ENCODE measurements around the gene NAA10. TPM values are rescaled to one million over a fixed set of nuclear protein-coding genes. Genes with fewer than 3 reads are reported as not detected.

The NAA10 gene
- total RNA-seq, 1 donor from 2014 or later, result 109 TPM

DNA sequence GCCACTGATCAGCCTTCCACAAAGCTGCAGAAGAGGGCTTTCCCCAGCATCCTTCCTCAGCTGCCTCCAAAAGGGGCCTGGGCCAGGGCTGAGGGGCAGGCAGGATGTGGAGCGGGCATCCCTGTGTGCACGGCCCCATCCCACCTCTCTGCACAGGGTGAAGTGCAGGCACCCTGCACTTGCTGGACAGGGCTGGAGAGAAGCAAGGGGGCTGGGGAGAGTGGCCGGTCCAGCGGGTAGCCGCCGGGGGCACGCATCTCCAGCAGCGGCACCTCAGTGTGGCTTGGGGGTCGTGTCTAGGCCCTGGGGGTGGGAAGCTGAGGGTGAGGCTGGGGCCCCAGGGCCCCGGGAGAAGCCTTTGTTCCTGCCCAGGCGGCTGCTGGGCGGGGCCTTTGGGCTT, 27.4 kb downstream of the NAA10 start:
- ChIA-PET POLR2A (interaction anchor here (1.1 to 5.2 kb wide), 4 partner anchors 18 to 148 kb away, joined by 3 to 25 read pairs (median 4); partner anchors contain the start of genes ARHGAP4, IDH3G and SSR4), CTCF (no interaction called here)
- Mint-ChIP-seq H3K9me3 (no peaks in the 10 kb centered on the region), H3K4me1 (peaks cover 24% of the 10 kb centered on the region), H3K27me3 (no peaks in the 10 kb centered on the region), H3K36me3 (ENCODE audit: low read depth) (peaks cover 18% of the 10 kb centered on the region), H3K4me3 (no peak overlapping the region), H3K27ac (no peak overlapping the region)
- intact Hi-C loops (cut with micrococcal nuclease), result no loop called here
- TF ChIP-seq, protein P1, sequence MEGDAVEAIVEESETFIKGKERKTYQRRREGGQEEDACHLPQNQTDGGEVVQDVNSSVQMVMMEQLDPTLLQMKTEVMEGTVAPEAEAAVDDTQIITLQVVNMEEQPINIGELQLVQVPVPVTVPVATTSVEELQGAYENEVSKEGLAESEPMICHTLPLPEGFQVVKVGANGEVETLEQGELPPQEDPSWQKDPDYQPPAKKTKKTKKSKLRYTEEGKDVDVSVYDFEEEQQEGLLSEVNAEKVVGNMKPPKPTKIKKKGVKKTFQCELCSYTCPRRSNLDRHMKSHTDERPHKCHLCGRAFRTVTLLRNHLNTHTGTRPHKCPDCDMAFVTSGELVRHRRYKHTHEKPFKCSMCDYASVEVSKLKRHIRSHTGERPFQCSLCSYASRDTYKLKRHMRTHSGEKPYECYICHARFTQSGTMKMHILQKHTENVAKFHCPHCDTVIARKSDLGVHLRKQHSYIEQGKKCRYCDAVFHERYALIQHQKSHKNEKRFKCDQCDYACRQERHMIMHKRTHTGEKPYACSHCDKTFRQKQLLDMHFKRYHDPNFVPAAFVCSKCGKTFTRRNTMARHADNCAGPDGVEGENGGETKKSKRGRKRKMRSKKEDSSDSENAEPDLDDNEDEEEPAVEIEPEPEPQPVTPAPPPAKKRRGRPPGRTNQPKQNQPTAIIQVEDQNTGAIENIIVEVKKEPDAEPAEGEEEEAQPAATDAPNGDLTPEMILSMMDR (IDR thresholded peaks at IDR 0.05), result no peak
- ATAC-seq (ENCODE audit: low read depth), result no peak
- no peak for DNase-seq

DNA sequence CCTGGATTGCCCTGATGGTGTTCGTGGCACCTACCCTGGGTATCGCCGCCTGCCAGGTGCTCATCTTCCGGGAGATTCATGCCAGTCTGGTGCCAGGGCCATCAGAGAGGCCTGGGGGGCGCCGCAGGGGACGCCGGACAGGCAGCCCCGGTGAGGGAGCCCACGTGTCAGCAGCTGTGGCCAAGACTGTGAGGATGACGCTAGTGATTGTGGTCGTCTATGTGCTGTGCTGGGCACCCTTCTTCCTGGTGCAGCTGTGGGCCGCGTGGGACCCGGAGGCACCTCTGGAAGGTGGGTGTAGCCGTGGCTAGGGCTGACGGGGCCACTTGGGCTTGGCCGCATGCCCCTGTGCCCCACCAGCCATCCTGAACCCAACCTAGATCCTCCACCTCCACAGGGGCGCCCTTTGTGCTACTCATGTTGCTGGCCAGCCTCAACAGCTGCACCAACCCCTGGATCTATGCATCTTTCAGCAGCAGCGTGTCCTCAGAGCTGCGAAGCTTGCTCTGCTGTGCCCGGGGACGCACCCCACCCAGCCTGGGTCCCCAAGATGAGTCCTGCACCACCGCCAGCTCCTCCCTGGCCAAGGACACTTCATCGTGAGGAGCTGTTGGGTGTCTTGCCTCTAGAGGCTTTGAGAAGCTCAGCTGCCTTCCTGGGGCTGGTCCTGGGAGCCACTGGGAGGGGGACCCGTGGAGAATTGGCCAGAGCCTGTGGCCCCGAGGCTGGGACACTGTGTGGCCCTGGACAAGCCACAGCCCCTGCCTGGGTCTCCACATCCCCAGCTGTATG, 28.5 kb downstream of the NAA10 start:
- POLR2A ChIA-PET, result interaction anchor here (0.7 to 5.2 kb wide), 4 partner anchors 17 to 112 kb away, joined by 3 to 25 read pairs (median 4); partner anchors contain the start of genes ARHGAP4, IDH3G and SSR4
- no peaks in the 10 kb centered on the region for H3K9me3 Mint-ChIP-seq
- H3K4me3 Mint-ChIP-seq, result no peak overlapping the region
- peaks cover 35% of the 10 kb centered on the region for H3K4me1 Mint-ChIP-seq
- peaks cover 11% of the 10 kb centered on the region for H3K36me3 Mint-ChIP-seq (ENCODE audit: low read depth)
- ATAC-seq (ENCODE audit: low read depth) (no peak), DNase-seq (no peak)
- CTCF ChIA-PET, result interaction anchor here (1.0 kb wide), 1 partner anchor 17 kb away, joined by 6 read pairs; no protein-coding TSS in a partner anchor
- peak overlapping the region; percentile 30 for H3K27ac Mint-ChIP-seq
- intact Hi-C loops (cut with micrococcal nuclease), result no loop called here
- TF ChIP-seq, protein P1 (IDR thresholded peaks at IDR 0.05), result no peak
- no peaks in the 10 kb centered on the region for H3K27me3 Mint-ChIP-seq

DNA sequence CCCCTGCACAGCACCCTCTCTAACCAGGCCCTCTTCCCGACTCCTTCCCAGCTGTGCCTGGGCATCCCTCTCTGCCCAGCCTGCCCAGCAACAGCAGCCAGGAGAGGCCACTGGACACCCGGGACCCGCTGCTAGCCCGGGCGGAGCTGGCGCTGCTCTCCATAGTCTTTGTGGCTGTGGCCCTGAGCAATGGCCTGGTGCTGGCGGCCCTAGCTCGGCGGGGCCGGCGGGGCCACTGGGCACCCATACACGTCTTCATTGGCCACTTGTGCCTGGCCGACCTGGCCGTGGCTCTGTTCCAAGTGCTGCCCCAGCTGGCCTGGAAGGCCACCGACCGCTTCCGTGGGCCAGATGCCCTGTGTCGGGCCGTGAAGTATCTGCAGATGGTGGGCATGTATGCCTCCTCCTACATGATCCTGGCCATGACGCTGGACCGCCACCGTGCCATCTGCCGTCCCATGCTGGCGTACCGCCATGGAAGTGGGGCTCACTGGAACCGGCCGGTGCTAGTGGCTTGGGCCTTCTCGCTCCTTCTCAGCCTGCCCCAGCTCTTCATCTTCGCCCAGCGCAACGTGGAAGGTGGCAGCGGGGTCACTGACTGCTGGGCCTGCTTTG, 29.2 kb downstream of the NAA10 start:
- CTCF ChIA-PET, result no interaction called here
- intact Hi-C loops (cut with micrococcal nuclease), result no loop called here
- peaks cover 42% of the 10 kb centered on the region for H3K4me1 Mint-ChIP-seq

DNA sequence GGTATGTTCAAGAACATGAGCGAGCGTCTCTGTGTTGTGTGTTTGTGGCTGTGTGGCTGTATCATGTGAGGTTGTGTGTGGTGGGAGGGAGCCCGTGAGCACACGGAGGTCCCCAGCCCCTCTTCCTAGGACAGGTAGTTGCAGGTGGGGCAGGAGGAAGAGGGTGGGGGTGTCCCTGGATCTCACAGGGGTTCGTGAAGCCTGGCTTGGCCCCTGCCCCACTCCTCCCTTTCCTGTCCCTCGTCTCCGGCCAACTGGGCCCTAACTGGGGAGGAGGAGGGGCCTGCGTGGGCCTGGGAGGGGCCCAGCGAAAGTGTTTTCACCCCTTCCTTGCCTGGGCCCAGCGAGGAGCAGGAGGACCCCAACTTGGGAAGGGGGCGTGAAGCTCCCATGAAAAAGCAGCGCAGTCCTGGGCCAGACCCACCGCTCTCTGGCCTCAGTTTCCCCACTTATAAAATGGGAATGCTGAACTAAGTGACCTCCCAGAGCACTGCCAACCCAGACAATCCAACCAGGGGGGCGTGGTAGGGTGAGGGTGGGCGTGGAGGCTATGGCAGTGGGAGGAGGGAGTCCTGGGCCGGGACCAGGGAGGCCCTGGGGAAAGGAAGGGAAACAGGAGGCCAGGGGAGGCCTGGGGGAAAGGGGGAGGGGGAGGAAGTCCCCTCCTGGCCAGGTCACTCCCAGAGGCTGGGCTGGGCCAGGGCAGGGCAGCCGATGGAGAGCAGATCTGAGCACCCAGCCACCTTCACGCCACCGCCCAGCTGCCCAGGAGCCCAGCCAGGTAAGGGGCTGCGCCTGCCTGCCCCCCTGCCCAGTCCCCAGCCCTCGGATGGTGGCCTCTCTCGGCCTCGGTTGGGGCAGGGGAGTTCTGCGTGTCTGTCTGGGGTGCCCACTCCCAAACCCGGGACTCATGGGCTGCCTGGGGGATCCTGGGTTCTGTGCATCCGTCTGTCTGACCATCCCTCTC, 30.6 kb downstream of the NAA10 start, which contains the start of gene AVPR2:
Gene AVPR2, plus strand, starts transcription at position 683 of the 967 bp plus-strand sequence. CDS start 473 bp downstream, outside the sequence.
- intact Hi-C loops (cut with micrococcal nuclease), result no loop called here

More for the DNA sequence above, 29.2 kb downstream of the NAA10 start:
- Mint-ChIP-seq H3K27me3 (no peaks in the 10 kb centered on the region), H3K9me3 (no peaks in the 10 kb centered on the region), H3K4me3 (no peak overlapping the region), H3K36me3 (ENCODE audit: low read depth) (peaks cover 9% of the 10 kb centered on the region), H3K27ac (no peak overlapping the region)
- TF ChIP-seq, protein P1 (IDR thresholded peaks at IDR 0.05), result no peak
- POLR2A ChIA-PET, result interaction anchor here (5.2 kb wide), 1 partner anchor 20 kb away, joined by 25 read pairs; the partner anchor contains the start of gene ARHGAP4
- no peak for ATAC-seq (ENCODE audit: low read depth)
- DNase-seq, result no peak

More for the DNA sequence above, 30.6 kb downstream of the NAA10 start, which contains the start of gene AVPR2:
- peaks cover 8% of the 10 kb centered on the region for H3K36me3 Mint-ChIP-seq (ENCODE audit: low read depth)
- peaks cover 44% of the 10 kb centered on the region for H3K4me1 Mint-ChIP-seq
- DNase-seq, result no peak
- TF ChIP-seq, protein P1 (IDR thresholded peaks at IDR 0.05), result no peak
- ChIA-PET POLR2A (interaction anchor here (0.7 to 5.2 kb wide), 5 partner anchors 17 to 110 kb away, joined by 3 to 25 read pairs (median 3); partner anchors contain the start of genes ARHGAP4, IDH3G, RENBP and SSR4), CTCF (no interaction called here)
- ATAC-seq (ENCODE audit: low read depth), result no peak
- peak within 1 kb of the TSS; percentile 45 for H3K4me3 Mint-ChIP-seq
- no peaks in the 10 kb centered on the region for H3K27me3 Mint-ChIP-seq
- H3K9me3 Mint-ChIP-seq, result no peaks in the 10 kb centered on the region
- peak within 1 kb of the TSS; percentile 77 for H3K27ac Mint-ChIP-seq
